GM18861 (cell line): ENCODE data around the gene ROR1.

ENCODE experiments used
- ATAC-seq: cut with Tn5 transposase; IDR thresholded peaks from one replicate; pipeline ENCODE4 v1.9.1; 2021; ENCODE audit not compliant: unreplicated experiment

ROR1 gene

DNA sequence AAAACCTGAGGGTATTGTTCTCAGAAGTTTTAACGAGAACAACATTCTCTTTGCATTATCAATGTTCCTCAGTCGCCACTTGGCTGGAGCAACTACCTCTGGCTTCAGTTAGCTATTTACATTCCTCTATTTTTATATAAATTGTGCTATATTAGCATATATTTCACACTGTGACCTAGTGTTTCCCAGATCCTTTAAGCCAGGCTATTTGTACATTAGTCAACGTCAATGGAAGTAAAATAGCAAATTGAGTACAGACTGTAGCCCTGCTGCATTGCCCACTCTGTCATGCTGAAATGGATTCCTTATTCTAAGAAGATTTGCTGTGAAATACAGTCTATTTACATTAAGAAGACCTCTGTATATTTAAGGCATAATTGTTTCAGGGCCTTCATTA is 213.8 kb downstream of the ROR1 start:
- ATAC-seq = no peak

- no peak for ATAC-seq
Measured at GRCh38 chr1:63988941-63989340, 215.1 kb downstream of the ROR1 start.

DNA sequence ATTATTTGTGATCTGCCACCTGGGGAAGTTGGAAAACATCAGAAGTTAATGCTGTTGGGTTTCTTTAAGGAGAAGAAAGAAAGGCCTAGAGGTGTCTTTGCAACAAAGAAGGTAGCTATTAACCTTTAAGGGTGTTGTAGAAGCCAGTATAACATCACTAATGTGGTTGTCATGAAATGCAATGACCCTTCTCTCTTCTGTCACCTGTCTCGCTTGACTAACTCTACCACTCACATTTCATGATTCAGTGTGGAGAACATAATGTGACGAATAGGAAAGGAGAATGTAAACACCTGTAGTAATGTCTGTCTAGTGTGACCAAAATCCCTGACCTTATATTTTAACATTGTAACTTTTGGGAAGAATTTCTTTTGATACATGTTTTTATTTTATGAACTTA is 217.9 kb downstream of the ROR1 start:
- no peak for ATAC-seq

DNA sequence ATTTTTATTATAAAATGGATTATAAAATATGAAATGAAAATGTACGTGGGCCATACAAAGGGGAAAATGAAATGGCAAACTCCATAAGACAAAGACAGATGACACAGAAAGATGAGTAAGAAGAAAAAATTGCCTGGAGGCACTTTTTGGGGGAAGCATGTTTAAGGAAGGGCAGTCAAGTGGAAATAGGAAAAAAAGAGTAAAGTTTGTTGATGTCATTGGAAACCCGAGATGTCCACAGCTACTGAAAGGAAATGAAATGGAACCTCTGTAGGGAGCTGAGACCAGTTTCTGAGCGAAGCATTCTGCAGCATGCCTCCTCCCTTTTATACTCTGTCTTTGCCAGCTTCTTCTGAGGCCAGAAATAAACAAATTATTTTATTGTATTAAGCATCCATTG is 226.2 kb downstream of the ROR1 start:
- ATAC-seq = no peak

DNA sequence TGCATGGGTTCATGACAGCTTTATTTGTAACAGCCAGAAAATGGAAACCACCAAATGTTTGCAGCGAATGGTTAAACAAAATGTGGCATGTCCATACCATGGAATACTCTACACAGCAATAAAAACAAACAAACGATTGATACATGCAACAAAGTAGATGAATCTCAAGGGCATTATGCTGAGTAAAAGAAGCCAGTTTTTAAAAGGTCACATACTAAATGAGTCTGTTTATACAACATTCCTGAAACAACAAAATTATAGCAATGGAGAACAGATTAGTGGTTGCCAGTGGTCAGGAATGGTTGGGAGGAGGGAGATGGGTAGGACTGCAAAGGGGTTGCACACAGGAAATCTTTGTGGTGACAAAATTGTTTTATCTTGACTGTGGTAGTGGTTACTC is 227.2 kb downstream of the ROR1 start:
- no peak for ATAC-seq

DNA sequence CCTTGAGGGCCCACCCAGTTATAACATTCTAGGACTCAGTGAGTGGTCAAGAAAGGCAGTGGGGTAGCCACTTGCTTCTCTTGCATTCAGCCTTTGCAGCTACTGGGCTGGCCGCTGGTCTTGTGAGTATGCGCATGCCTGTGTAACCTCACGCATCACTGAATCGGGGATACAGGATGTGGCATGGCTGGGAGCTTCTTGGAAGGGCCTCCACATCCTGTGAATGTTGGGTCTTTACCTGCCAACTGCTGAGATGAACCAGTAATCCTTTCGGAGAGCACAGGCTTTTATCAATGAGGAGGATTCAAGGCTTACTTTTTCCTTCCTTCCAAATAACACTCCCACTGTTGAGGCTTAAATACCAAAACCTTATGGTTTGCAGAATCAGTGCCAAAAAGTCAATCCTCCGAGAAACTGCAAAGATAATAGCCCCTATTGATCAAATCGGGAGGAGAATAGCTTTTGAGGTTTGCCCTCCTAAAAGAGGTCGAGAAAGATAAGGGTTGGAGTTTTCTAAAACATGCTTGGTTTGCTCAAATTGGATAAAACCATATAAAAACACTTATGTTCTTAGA is 230.7 kb downstream of the ROR1 start:
- ATAC-seq = no peak

GRCh38 chr1:64005801-64006200 is 232.0 kb downstream of the ROR1 start:
- ATAC-seq = no peak

DNA sequence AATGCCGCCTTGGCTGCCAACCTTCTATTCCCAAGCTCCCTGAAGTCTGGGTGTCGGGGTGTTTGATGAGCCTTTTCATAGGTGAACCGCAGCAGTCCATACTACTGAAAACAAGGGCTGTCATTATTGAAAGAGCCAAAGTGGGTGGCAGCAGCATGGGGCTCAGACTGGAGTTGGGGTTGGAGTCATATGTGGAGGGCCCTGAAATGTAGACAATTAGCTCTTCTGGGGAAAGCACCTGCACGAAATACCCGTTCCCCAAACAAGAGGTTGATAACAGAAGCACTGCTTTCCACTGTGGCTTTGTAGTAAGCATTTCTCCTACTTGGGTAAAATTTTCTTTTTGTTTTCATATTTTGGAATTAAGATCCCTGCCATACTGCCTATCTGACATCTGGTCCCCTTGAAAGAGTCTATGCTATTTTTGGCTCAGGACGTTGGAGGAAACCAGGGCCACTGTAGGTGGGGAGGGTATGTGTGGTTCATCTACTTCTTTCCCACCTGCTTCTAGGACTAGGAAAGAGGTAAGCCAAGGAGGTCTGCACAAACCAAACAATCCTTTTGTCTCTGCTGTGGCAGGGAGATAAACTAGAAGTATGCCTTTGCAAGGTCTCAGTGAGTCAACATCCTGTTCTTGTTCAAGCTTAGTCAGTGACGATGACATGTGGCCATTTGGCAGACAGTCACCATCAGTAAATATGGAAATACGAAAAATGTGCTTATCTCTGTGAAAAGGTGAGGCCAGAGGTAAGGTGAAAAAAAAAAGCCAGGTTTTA is 232.6 kb downstream of the ROR1 start:
- ATAC-seq = no peak

DNA sequence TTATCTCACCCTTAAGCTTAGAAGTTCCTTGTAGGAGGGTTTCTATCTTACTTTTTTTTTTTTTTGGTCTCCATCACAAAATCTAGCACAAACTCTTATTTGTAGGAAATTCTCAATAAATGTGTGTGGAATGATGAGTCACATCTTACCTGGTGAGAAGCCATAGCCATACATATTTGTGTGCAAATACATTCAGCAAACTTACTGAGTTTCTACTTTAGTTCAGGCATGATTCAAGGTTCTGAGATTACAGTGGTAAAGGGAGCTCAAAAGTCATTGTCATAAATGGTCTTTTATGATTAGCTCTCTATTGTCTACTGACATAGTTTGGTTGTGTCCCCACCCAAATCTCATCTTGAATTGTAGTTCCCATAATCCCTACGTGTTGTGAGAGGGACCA is 236.5 kb downstream of the ROR1 start:
- no peak for ATAC-seq

GRCh38 chr1:64013395-64013794 is 239.6 kb downstream of the ROR1 start:
- ATAC-seq = no peak

DNA sequence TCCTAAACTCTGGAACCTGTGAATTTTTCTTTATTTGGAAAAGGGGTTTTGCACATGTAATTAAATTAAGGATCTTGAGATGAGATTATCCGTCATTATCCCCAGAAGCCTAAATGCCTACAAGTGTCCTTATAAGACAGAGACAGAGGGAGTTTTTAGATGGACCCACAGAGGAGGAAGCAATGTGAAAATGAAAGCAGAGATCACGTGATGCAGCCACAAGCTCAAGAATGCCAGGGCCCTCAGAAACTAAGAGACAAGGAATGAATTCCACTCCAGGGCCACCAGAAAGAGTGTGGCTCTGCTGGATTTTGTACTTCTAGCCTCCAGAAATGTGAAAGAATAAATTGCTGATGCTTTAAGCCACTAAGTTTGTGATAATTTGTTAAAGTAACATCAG is 246.0 kb downstream of the ROR1 start:
- no peak for ATAC-seq

- no peak for ATAC-seq
Measured at GRCh38 chr1:64021066-64021465, 247.2 kb downstream of the ROR1 start.

- no peak for ATAC-seq
Measured at GRCh38 chr1:64025051-64025450, 251.2 kb downstream of the ROR1 start.

- ATAC-seq = no peak
Measured at GRCh38 chr1:64029037-64029436, 255.2 kb downstream of the ROR1 start.

- ATAC-seq = no peak
Measured at GRCh38 chr1:64030411-64030810, 256.6 kb downstream of the ROR1 start.

GRCh38 chr1:64031236-64031635 is 257.4 kb downstream of the ROR1 start:
- ATAC-seq = no peak

- ATAC-seq = no peak
Measured at GRCh38 chr1:64033667-64034220, 259.9 kb downstream of the ROR1 start.

GRCh38 chr1:64036549-64036948 is 262.7 kb downstream of the ROR1 start:
- ATAC-seq = no peak

GRCh38 chr1:64038119-64038518 is 264.3 kb downstream of the ROR1 start:
- no peak for ATAC-seq

DNA sequence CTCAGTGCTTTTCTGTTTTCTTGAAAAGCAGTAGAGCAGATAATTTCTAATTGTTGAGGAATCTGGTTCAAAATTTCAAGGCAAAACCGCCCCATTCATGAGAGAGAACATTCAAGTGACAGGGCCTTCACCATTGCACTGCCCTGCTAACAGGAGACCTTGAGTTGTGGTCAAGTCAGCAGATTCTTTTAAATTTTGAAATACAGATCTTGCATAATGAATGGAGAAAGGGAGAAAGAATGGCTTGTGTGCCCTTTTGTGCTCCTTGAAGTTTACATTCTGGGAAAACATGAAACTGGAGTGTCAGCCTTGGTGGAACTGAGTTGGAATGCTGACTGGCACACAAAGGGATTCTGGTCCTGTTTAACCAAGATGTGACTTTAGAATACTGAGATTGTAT is 265.1 kb downstream of the ROR1 start:
- ATAC-seq = no peak

GRCh38 chr1:64039390-64039926 is 265.6 kb downstream of the ROR1 start:
- ATAC-seq = no peak

DNA sequence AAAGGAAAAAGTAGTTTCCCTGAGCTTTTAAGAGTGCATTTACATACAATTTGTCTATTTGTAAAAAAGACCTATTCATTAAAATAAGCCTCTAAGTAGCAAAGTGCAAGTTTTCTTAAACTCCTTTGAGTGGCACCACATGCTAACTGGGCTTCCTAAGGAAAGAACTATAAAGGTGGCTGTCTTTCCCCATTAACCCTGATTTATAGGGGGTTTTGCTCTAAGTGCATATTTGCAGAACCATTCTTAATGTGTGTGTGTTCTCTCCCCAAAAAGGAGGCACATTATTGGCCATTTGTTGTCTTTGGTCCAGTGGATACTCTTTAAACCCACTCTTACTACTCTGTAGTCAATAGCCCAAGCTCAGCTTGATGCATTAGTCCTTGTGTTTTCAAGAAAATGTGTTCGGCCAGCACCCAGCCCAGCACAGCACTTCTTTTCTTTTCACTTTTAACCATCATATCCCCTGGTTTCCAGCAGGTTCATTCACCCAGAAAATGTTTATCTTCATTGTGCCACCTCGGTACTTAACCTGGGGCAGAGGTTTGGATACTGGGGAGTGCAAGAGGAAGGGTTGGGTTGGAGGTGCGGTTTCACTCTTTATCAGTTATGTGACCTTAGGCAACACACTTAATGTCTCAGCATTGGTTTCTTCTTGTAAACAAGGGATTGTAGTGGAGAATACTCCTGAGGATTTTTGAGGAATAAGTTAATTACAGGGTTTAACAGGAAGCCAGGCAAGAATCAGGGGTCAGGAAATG is 267.7 kb downstream of the ROR1 start:
- no peak for ATAC-seq
